GM12878 (cell line): ENCODE measurements around the gene OSER1. TPM values are rescaled to one million over a fixed set of nuclear protein-coding genes. Genes with fewer than 3 reads are reported as not detected.

Experiments
- ATAC-seq: fragments of 200-7000 bp; cut with Tn5 transposase; 3 replicates; pipeline ENCODE4 v1.9.1; 2020; ENCODE audit warnings: mild to moderate bottlenecking, moderate library complexity
- BruUV-seq: library from RNA; stranded (reverse); fragments of 400-500 nt; replicated peaks from 2 replicates; lab custom pipeline; 2021; lab: Mats Ljungman, UMichigan
- CTCF ChIA-PET: fragments of 300-600 bp; sonication (Branson Sonifier 250); formaldehyde crosslinking; extraction: SDS; loops from one replicate; lab custom pipeline; 2021; ENCODE audit warnings: inconsistent platforms; lab: Yijun Ruan, JAX
- POLR2A ChIA-PET: fragments of 350-600 bp; formaldehyde crosslinking; extraction: SDS; loops from one replicate; lab custom pipeline; 2021; ENCODE audit warnings: inconsistent platforms; lab: Charles Lee
- RAD21 ChIA-PET: fragments of 300-600 bp; sonication (Branson Sonifier 250); formaldehyde crosslinking; loops from one replicate; lab custom pipeline; 2023; ENCODE audit warnings: antibody characterized with exemption; ENCODE audit not compliant: unreplicated experiment; lab: Charles Lee
- SMC1A ChIA-PET: fragments of 300-600 bp; sonication (Branson Sonifier 250); formaldehyde crosslinking; loops from one replicate; lab custom pipeline; 2023; ENCODE audit not compliant: unreplicated experiment, uncharacterized antibody; lab: Charles Lee
- DNase-seq: peaks from one replicate; pipeline ENCODE4 v3.0.0-alpha.2; 2011; ENCODE audit warnings: low read depth, low spot score
- FAIRE-seq: peaks from 3 replicates; lab custom pipeline; 2011; peaks lifted over from hg19 to GRCh38; lab: Jason Lieb, UNC
- H2AFZ ChIP-seq: 2 replicates; pipeline ENCODE4 v1.6.0; 2011; ENCODE audit warnings: low read depth, low read length, control low read depth; ENCODE audit not compliant: control insufficient read depth
- H3K27ac ChIP-seq: 2 replicates; pipeline ENCODE4 v1.5.1; 2011; ENCODE audit warnings: control low read depth; ENCODE audit not compliant: control insufficient read depth, insufficient read depth
- H3K27me3 ChIP-seq, 2 experiments: replicated peaks in 1 of 2; 2 replicates each; pipeline versions ENCODE4 v1.6.0 to v1.6.1; 2011; ENCODE audit warnings: low read length in 1 of 2; ENCODE audit not compliant: control insufficient read depth in 2 of 2, insufficient read depth in 2 of 2
- H3K36me3 ChIP-seq, 2 experiments: 2 replicates each; pipeline ENCODE4 v1.5.1; 2011; ENCODE audit warnings: low read length in 1 of 2; ENCODE audit not compliant: control insufficient read depth in 2 of 2, insufficient read depth in 2 of 2
- H3K4me1 ChIP-seq: 2 replicates; pipeline ENCODE4 v1.6.1; 2011; ENCODE audit warnings: mild to moderate bottlenecking, low read length, moderate library complexity, mixed read lengths; ENCODE audit not compliant: control insufficient read depth, insufficient read depth
- H3K4me2 ChIP-seq: 2 replicates; pipeline ENCODE4 v1.6.0; 2011; ENCODE audit warnings: control low read depth; ENCODE audit not compliant: control insufficient read depth, insufficient read depth
- H3K4me3 ChIP-seq: fragments of 200-600 bp; sonication (generic); 2 replicates; pipeline ENCODE4 v1.5.1; 2016
- H3K79me2 ChIP-seq: 2 replicates; pipeline ENCODE4 v1.6.0; 2011; ENCODE audit warnings: low read length; ENCODE audit not compliant: control insufficient read depth, insufficient read depth
- H3K9ac ChIP-seq: 2 replicates; pipeline ENCODE4 v1.8.0; 2011; ENCODE audit warnings: low read length, control low read depth, mixed read lengths; ENCODE audit not compliant: control insufficient read depth, insufficient read depth
- H3K9me3 ChIP-seq: replicated peaks from 3 replicates; pipeline ENCODE4 v1.5.1; 2011; ENCODE audit warnings: mild to moderate bottlenecking, low read length; ENCODE audit not compliant: control insufficient read depth, insufficient read depth
- H4K20me1 ChIP-seq: 2 replicates; pipeline ENCODE4 v1.6.0; 2011; ENCODE audit not compliant: control insufficient read depth, insufficient read depth
- BHLHE40 ChIP-seq, 2 experiments: fragments of 450-650 bp in 1 of 2; IDR thresholded peaks; 2 replicates each; pipeline ENCODE4 v1.6.1; 2011 to 2017; ENCODE audit warnings: low read depth in 2 of 2, borderline replicate concordance in 1 of 2, improper control_type of control experiment in 1 of 2, low read length in 1 of 2, mild to moderate bottlenecking in 1 of 2
- ETV6 ChIP-seq, 2 experiments: fragments of 450-650 bp in 1 of 2; IDR thresholded peaks in 1 of 2; conservative IDR thresholded peaks in 1 of 2; 2 replicates each; pipeline ENCODE4 v1.6.1; 2014; ENCODE audit warnings: antibody characterized with exemption in 1 of 2, borderline replicate concordance in 1 of 2, low read depth in 1 of 2, mild to moderate bottlenecking in 1 of 2, moderate library complexity in 1 of 2
- IKZF1 ChIP-seq: fragments of 450-650 bp; conservative IDR thresholded peaks from 2 replicates; pipeline ENCODE4 v1.6.1; 2017; ENCODE audit warnings: antibody characterized with exemption, mild to moderate bottlenecking
- ZBTB33 ChIP-seq: fragments of 450-650 bp; IDR thresholded peaks from 2 replicates; pipeline ENCODE4 v1.6.1; 2017; ENCODE audit warnings: mild to moderate bottlenecking
- WGBS: methylation state at CpG from one replicate; pipeline ENCODE4 v1.1.6; 2016; ENCODE audit warnings: low lambda C conversion rate; ENCODE audit not compliant: insufficient replicate concordance, insufficient coverage; ENCODE audit errors: missing lambda C conversion rate; 5-methylcytosine and 5-hydroxymethylcytosine counted together
- in situ Hi-C: fragments of 300-500 bp; cut with MboI; formaldehyde crosslinking; loops from 9 replicates; pipeline ENCODE4 v1.14.3; 2018; ENCODE audit warnings: mixed read lengths
- intact Hi-C: fragments of 100-400 bp; cut with micrococcal nuclease; formaldehyde crosslinking; loops from one replicate; pipeline ENCODE4 v1.14.2; 2022; ENCODE audit not compliant: unreplicated experiment
- polyA plus RNA-seq, 11 experiments: library from polyadenylated mRNA; depleted of rRNA in 4 of 11; unstranded in 6 of 11; stranded (reverse) in 5 of 11; fragments of >200 nt; fragmentation: Nextera tagmentation in 4 of 11; fragmentation: Illumina TruSeq in 1 of 11; extraction: Ambion mirVana in 4 of 11; extraction: Trizol in 1 of 11; gene quantifications; 1 replicate in 1 of 11; 2 replicates in 10 of 11; pipeline versions ENCODE4 v1.2.1 to v1.2.3, GENCODE V29; 2011 to 2016; ENCODE audit warnings: inconsistent platforms in 2 of 11, missing spikeins in 2 of 11, low read depth in 1 of 11
- total RNA-seq, 4 experiments: library from RNA; depleted of rRNA in 3 of 4; stranded (reverse); fragments of >200 nt in 3 of 4; fragmentation: Illumina TruSeq in 1 of 4; extraction: Trizol in 1 of 4; gene quantifications; 2 replicates each; pipeline versions ENCODE4 v1.2.1 to v1.2.3, GENCODE V29; 2013 to 2021
- TF ChIP-seq, protein P1 (sequence below): IDR thresholded peaks from 2 replicates; pipeline ENCODE4 v1.6.1; 2012; ENCODE audit warnings: low read length, inconsistent platforms

Gene OSER1
- total and polyA plus RNA-seq, 10 of the 15 experiments (the other 5 are each of a cell fraction or from before 2014, with no cell fraction given), result 19.3 to 63.8 (median 28.4) TPM

- SMC1A ChIA-PET, result interaction anchor here (0.9 to 1.9 kb wide), 2 partner anchors 9 to 18 kb away, joined by 3 to 5 read pairs; no protein-coding TSS in a partner anchor
- CTCF ChIA-PET, result interaction anchor here (0.6 to 4.7 kb wide), 6 partner anchors 9 to 715 kb away, joined by 3 to 17 read pairs (median 4); no protein-coding TSS in a partner anchor
- POLR2A ChIA-PET, result no interaction called here
Observed at GRCh38 chr20:44171775-44172571, 38.6 kb downstream of the OSER1 start.

More at GRCh38 chr20:44171775-44172571, 38.6 kb downstream of the OSER1 start:
- H3K4me3 ChIP-seq, result no peak overlapping the region
- TF ChIP-seq BHLHE40 (IDR thresholded peaks at IDR 0.05; ENCODE audit: borderline replicate concordance in 1 of 2, low read depth in 2 of 2, low read length in 1 of 2) (no peak), IKZF1 (no peak), ETV6 (conservative IDR thresholded peaks at IDR 0.05 in 1 of 2, IDR thresholded peaks at IDR 0.05 in 1 of 2; ENCODE audit: borderline replicate concordance in 1 of 2, low read depth in 1 of 2) (no peak), ZBTB33 (no peak)
- TF ChIP-seq, protein P1, sequence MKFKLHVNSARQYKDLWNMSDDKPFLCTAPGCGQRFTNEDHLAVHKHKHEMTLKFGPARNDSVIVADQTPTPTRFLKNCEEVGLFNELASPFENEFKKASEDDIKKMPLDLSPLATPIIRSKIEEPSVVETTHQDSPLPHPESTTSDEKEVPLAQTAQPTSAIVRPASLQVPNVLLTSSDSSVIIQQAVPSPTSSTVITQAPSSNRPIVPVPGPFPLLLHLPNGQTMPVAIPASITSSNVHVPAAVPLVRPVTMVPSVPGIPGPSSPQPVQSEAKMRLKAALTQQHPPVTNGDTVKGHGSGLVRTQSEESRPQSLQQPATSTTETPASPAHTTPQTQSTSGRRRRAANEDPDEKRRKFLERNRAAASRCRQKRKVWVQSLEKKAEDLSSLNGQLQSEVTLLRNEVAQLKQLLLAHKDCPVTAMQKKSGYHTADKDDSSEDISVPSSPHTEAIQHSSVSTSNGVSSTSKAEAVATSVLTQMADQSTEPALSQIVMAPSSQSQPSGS, result no peak
- no peak overlapping the region for H3K4me2 ChIP-seq
- H4K20me1 ChIP-seq, result no peaks in the 10 kb centered on the region
- intact Hi-C loops (loop anchor here (10.0 kb wide), 1 partner anchor 637 kb away; no protein-coding TSS in a partner anchor), in situ Hi-C loops (no loop called here)
- no peaks in the 10 kb centered on the region for H3K79me2 ChIP-seq
- RAD21 ChIA-PET, result interaction anchor here (0.9 to 1.0 kb wide), 2 partner anchors 13 to 17 kb away, joined by 3 read pairs; no protein-coding TSS in a partner anchor
- FAIRE-seq, result no peak
- no peak for ATAC-seq
- no peak overlapping the region for H3K9ac ChIP-seq
- no peak overlapping the region for H3K27ac ChIP-seq
- 12% methylated on average over 6 of the region's 6 CpGs for WGBS
- DNase-seq, result no peak
- no peaks in the 10 kb centered on the region for H3K4me1 ChIP-seq
- no TSS peak for BruUV-seq
- H3K36me3 ChIP-seq, result no peaks in the 10 kb centered on the region
- no peaks in the 10 kb centered on the region for H3K9me3 ChIP-seq
- H2AFZ ChIP-seq, result no peak overlapping the region
- H3K27me3 ChIP-seq, result peaks cover 0 to 3% of the 10 kb centered on the region in 2 experiments; a peak in 1 of 4 replicates
